Hepatic stellate cell (primary cell): ENCODE measurements around the gene ITPKC.
"Not testable (repeated sequence)": the region's sequence is repeated elsewhere in the genome, so short reads cannot be mapped to it uniquely, and the experiment has no call there.

Experiments used
- DNase-seq: peaks from one replicate; pipeline ENCODE4 v3.0.0; 2011; ENCODE audit warnings: low spot score

Gene ITPKC

DNA sequence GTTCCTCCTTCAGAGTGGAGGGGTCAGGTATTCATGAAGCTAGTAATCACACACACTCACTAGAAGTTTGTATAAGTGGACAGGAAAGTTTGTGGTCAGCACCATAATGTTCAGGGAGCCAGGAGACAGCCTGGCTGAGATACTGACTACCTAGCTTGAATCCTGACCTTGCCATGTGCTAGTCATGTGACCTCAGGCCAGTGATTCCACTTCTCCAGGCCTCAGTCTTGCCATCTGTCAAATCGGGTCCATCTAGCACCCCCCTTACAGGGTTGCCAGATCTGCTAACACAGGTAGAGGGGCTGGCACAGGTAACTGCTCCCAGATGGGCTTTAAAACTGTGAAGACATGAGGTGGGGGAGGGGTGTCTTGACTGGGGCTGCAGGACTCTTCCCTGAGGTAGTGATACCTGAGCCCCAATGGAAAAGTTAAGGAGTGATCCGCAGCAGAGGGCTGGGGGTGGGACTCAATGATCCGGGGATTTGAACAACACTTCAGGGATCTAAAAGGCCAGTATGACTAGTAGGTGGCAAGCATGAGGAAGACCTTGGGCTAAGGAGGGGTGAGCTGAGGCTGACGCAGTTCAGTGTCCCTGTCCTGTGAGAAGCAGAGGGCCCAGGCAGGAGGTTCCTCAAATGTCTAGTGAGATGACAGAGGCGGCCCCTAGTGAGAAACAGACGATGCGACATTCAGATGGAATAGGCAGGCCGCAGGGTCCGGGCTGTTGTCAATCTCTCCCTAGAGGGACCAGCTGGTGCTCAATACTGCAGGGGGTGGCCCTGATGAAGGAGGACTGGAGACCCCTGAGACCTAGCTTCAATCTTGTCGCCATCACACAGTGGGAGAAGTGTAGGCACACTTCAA, 24.8 kb downstream of the ITPKC start:
- no peak for DNase-seq

DNA sequence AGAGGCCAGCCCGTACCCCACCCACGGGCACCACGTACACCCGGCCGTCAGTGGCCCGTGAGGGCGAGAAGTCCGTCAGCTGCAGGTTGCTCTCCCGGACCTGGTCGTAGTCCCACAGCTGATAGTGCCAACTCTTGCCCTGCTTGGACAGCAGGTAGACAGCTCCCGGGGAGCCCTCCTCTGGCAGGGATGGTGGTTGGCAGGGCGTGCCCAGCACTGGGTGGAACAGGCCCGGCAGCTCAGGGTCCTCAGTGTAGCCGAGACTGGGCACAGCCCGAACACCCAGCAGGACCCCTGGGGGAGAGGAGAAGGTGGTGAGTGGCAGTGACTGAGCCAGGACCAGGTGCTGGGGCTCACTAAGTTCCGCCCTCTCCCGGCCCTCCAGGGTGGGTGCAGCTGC, 25.6 kb downstream of the ITPKC start:
- no peak for DNase-seq

DNA sequence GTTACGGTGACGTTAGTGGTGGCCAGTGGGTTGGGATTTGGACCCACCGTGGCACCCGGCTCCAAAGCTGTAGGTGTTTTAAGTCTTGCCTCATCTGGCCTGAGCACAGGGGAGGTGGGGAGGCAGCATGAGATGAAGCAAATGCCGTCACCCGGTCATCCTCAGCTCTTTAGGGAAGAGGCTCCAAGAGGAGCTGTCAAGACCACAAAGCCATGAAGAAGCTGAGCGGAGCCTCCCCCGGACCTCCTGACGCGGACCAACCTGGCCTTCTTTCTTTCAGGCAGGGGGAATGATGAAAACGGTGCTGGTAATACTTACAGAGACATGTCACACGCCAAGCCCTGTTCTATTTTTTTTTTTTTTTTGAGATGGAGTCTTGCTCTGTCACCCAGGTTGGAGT, 26.0 kb downstream of the ITPKC start:
- no peak for DNase-seq

DNA sequence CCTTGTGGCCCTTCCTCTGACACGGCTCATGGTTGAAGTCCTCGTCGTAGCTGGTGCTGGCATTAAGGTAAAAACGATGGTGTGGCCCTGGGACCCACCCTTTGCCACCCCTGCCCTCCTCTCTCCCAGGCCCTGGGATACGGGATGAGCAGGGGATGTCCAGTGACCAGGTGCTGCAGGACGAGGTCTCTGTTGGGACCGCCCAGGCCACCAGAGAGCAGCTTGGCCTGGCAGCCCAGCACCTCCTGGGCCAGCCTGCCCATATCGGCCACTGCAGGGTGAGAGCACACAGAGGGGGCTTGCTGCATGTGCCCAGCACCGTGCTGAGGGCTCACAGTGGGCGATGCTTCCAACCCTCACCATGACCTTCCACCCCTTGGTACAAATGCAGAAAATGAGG, 27.0 kb downstream of the ITPKC start:
- no peak for DNase-seq

DNA sequence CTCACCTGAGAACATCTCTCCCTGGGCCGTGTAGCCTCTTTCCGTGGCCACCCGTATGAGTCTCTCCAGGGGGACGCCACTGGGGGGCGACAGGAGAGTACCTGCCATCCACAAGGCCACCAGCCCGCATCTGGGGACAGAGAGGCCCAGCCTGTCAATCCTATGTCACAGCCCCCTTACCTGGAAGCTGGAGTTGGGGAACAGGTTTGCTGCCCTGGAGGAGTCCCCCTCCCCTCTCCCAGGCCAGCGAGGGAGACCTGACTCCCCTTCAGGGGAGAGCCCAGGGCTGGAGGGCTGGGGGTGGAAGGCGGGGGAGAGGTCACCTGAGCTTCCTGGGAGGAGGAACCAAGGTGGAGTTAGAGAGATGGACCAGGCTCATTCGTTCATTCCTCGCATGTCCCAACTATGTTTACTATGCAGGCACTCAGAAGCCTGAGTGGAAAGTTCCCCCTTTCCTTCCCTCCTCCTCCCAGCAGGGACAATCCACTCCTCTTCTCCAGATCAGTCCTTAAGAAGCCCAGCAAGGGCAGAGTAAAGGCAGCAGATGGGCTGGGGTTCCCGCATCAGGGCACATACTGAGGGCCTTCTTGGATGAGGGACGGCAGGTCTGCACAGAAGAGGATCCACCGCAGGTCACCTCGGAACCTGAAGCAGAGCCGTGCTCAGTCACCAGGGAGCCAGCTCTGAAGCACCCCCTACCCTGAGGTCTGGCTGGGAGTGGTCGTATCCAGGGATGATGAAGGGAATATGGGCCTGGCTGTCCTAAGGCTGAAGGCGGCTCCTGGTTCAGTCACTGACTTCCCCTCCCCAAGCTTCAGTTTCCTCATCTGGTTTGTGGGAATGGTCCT, 27.9 kb downstream of the ITPKC start:
- DNase-seq, result peak; percentile 34

DNA sequence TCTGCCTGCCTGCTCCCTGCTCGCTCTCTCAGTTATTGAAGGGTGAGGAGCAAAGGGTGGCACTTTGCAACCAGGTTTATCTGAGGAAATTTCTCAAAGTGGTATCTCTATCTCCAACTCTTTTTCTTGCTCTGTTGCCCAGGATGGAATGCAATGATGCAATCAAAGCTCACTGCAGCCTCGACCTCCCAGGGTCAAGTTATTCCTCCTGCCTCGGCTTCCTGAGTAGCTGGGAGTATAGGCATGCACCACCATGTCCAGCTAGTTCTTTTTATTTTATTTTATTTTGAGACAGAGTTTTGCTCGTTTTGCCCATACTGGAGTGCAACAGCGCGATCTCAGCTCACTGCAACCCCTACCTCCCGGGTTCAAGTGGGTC, 28.5 kb downstream of the ITPKC start:
- DNase-seq, result no peak

DNA sequence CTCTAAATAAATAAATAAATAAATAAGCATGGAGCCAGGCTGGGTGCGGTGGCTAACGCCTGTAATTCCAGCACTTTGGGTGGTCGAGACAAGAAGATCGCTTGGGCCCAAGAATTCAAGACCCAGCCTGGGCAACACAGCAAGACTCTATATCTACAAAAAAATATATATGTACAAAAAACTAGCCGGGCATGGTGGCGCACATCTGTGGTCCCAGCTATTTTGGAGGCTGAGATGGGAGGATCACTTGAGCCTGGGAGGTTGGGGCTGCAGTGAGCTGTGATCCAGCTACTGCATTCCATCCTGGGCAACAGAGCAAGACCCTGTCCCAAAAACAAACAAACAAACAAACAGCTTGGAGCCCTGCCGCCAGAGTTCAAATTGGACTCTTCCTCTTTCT, 30.6 kb downstream of the ITPKC start:
- DNase-seq, result no peak

DNA sequence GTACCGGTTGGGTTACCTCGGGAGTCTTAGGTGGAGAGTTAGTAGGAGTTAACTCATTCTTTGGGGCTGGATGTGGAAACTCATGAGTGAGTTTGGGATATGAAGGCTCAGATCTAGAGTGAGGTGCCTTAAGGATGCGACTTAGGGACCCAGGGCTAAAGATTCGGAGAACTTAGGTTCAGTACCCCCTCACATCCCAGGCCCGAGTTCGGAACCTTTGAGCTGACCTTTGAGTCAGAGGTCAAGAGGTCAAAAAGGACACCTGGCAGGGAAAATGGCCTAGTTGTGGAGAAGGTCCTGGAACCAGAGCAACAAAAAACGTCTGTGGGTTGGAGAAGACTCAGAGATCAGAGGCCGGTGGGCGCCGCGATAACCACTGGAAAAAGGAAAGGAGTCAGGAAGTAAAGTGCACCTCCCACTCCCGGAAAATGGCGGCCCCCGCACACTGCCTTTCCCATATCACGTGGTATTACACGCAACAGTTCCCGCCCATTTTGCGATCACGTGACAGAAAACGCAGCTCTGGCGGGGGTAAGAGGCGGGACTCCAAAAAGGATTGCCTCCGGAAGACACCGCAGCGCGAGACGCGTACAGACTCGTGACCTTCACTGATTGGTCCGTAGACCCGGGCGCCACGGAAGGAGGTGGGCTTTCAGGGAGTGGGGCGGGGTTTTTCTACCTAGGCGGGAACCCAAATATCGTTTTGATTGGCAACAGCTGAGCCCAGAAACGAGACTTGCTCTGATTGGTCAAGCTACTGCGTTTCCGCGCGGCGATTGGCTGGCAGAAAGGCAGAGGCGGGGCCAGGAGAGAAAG, 33.4 kb downstream of the ITPKC start, which contains the start of gene ACTMAP:
Gene ACTMAP (minus strand): TSS at position 420 of the 816 bp plus-strand sequence. CDS start 674 bp downstream, outside the sequence.
- peak; percentile 100 for DNase-seq

DNA sequence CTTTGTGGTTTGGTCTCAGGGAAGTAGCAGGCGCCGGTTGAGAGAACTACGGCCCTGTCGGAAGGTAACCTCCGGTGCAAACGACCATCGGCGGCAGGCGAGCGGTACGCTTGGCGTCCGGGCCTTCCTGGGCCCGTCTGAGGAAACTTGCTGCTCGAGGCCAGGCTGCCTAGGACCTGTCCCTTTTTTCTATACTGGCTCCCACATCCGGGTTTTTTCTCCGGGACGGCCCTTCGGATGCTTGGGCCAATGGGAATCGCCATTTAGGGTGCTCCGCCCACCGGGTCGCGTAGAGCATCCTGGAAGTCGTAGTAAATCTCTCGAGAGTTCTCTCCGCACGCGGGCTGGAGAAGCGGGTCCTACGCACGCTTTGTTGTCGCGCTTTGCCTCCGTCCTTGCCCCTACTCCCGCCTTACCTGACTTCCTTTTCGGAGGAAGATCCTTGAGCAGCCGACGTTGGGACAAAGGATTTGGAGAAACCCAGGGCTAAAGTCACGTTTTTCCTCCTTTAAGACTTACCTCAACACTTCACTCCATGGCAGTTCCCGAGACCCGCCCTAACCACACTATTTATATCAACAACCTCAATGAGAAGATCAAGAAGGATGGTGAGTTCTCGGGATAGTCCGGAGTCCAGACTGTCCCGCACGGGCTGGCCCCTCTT, 34.1 kb downstream of the ITPKC start, which contains the start of gene SNRPA:
Gene SNRPA (plus strand): TSS at position 330 of the 664 bp plus-strand sequence. CDS start 206 bp downstream, at position 536.
- DNase-seq, result peak; percentile 98

DNA sequence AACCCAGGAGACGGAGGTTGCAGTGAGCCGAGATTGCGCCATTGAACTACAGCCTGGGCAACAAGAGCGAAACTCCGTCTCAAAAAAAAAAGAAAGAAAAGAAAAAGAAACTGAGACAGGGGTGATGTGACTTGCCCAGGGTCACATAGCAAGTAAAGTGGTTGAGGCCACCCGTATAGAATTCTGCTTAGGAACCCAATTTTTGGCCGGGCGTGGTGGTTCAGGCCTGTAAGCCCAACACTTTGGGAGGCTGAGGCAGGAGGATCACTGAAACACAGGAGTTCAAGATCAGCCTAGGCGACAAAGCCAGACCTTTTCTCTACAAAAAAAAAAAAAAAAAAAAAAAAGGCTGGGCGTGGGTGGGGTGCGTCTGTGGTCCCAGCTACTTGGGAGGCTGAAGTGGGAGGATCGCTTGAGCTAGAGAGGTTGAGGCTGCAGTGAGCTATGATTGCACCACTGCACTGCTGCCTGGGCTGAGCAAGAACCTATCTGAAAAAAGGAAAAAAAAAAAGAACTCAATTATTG, 35.4 kb downstream of the ITPKC start:
- no peak for DNase-seq

DNA sequence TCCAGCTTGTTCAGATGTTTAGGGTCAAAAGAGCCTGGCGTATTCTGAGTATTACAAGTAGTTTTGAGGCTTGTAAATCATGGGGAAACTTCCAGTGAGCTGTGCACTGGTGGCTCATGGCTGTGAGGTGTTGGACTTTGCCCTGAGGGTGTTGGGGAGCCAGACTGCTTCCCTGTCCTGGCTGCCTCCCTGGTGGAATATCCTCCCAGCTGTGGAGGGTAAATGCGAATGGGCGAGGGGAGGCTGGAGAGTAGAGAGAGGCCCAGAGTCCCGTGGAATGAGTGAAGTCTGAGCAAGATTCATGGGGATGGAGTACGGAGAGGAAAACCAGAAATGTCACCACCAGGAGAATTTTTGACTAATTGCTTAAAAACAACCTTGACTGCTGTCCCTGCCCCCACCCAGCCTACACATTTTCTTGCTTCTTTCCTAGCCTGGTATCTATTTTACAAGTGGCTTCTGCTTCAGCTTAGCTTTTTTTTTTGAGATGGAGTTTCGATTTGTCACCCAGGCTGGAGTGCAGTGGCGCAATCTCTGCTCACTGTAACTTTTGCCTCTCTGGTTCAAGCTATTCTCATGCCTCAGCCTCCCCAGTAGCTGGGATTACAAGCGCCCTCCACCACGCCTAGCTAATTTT, 37.8 kb downstream of the ITPKC start:
- no peak for DNase-seq

DNA sequence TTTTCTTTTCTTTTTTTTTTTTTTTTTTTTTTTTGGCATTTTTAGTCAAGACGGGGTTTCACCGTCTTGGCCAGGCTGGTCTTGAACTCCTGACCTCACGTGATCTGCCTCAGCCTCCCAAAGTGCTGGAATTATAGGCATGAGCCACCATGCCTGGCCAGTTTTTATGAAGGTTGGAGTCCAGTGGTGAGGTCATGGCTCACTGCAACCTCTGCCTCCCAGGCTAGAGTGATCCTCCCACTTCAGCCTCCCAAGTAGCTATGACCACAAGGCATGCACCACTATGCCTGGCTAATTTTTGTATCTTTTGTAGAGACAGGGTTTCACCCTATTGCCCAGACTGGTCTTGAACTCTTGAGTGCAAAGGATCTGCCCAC, 38.3 kb downstream of the ITPKC start:
- DNase-seq, result no peak

DNA sequence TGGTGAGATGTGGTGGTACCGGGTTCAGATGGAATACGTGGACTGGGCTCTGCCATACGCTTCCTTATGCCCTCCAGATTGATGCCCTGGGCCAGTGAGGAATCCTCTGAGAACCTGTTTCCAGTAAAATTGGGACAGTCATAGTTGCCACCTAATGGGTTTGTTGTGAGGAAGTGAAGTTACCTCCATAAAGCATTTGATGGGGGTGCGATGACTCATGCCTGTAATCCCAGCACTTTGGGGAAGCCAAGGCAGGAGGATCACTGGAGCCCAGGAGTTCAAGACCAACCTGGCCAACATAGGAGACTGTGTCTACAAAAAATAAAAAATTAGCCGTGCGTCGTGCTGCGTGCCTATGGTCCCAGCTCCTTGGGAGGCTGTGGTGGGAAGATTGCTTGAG, 38.9 kb downstream of the ITPKC start:
- DNase-seq, result no peak

DNA sequence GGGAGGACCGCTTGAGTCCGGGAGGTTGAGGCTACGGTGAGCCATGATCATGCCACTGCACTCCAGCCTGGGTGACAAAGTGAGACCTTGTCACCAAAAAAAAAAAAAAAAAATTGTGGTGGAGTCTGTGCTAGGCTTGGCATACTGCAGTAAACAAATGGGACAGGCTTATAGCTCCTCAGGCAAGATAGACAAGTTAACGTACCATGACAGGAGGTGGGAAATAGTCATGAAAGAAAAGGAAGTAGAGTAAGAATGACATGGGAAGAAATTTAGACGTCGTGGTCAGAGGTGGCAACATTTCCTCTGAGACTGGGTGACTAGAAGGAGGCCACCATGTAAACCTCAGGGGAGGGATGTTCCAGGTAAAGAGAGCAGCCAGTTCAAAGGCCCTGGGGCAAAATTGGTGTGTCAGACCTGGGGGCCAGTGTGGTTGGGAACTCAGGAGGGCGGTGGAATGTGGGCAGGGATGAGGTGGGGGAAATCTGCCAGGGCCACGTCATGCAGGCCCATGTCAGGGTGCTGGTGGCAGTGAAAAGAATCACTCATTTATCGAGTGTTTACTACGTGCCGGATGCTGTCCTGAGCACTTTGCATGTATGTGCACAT, 39.7 kb downstream of the ITPKC start:
- no peak for DNase-seq

DNA sequence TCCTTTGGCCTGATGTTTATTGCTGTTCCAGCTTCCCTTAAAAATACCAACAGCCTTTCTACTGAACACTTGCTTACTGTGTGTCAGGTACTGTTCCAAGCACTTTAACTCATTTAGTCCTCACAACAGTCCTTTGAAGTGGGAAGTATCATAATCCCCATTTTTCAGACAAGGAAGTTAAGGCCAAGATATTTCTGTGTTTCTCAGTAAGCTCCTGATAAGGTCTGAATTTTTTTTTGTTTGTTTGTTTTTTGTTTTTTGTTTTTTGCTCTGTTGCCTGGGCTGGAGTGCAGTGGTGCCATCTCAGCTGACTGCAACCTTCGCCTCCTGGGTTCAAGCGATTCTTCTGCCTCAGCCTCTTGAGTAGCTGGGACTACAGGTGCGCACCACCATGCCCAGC, 41.6 kb downstream of the ITPKC start:
- no peak for DNase-seq

DNA sequence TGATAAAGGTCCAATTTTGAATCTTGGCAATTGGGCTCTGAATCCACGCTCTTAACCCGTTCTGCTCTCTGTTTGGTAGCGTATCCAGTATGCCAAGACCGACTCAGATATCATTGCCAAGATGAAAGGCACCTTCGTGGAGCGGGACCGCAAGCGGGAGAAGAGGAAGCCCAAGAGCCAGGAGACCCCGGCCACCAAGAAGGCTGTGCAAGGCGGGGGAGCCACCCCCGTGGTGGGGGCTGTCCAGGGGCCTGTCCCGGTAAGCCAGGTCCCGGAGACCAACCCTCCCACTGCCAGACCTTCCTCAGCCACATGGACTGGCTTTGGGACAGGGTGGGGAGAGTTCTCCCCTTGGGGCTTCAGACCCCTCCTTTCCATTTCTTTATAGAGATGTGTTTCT, 42.4 kb downstream of the ITPKC start:
- DNase-seq, result no peak

DNA sequence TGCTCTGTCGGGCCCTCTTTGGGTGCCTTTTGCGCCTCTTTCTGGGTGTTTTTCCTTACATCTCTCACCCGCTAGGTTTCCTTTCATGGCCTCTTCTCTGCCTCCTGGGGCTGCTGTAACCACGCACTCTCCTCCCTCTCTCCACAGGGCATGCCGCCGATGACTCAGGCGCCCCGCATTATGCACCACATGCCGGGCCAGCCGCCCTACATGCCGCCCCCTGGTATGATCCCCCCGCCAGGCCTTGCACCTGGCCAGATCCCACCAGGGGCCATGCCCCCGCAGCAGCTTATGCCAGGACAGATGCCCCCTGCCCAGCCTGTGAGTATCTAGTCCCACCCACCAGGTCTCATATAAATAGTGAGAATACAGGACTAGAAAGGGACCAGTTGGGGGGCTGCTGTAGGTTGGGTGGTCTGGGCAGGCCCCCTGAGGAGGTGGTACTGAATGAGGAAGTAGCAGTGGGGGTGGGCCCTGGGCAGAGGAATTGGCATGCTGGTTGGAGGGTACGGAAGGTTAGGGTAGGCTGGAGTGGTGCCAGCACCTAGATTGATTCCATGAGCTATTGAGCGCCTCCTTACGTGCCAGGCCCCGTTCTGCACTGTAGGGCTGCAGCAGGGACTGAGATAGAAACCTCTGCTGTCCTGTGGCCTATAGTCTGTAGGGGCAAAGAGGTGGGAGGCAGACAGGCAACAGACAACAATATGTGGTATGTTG, 46.0 kb downstream of the ITPKC start:
- DNase-seq, result no peak

DNA sequence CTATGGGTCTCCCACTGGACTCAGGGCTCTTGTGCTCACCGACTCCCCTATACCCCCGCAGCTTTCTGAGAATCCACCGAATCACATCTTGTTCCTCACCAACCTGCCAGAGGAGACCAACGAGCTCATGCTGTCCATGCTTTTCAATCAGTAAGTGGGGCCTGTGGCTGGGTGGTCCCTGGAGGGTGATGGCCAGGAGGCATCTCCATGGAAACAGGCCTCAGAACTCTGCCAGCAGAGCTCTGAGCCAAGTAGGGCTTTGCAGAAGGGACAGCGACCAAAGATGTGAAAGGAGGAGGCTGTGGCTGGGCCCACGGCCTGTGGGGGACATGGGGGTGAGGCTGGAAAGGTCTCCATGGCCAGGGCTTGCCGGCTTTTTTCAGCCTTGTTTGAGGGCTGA, 46.6 kb downstream of the ITPKC start:
- DNase-seq, result no peak

DNA sequence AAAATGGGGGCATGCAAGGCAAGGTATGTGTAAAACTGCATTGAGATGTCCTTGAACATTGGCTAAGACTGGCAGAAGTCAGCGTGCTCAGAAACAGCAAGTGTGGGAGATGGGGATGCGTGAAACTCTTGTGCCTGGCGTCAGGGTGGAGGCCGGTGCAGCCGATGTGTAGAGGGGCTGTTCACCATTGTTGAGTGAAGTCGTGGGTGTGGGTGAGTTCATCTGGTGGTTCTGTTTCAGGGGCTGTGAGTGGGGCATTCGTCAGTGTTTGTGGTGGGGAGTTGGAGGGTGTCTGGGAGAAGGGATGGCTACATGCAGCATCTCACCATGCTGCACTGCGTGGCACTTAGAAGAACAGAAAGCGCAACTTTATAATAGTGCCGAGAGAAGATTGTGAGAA, 47.1 kb downstream of the ITPKC start:
- no peak for DNase-seq

DNA sequence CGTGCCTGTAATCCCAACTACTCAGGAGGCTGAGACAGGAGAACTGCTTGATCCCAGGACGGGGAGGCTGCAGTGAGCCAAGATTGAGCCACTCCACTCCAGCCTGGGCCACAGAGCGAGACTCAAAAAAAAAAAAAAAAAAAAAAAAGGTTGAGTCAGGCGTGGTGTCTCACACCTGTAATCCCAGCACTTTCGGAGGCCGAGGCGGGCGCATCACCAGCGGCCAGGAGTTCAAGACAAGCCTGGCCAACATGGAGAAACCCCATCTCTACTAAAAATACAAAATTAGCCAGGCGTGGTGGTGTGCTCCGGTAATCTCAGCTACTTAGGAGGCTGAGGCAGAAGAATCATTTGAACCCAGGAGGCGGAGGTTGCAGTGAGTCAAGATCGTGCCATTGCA, 49.5 kb downstream of the ITPKC start:
- not testable (repeated sequence) for DNase-seq
